Activated CD4-positive, alpha-beta T cell treated with anti-CD3 and anti-CD28 coated beads, Interleukin-2, amount 50 U/mL, for 48 hours (primary cell): ENCODE data around the gene MRPS34.

Experiments
- DNase-seq, 2 experiments: peaks; one replicate each; pipeline ENCODE4 v3.0.0-alpha.2; 2020

MRPS34 gene

GRCh38 chr16:1794221-1794871, 21.4 kb upstream of the MRPS34 start:
- DNase-seq: no peak

- no peak for DNase-seq
Observed at GRCh38 chr16:1793578-1794220, 20.8 kb upstream of the MRPS34 start, which contains the start of gene IGFALS. Gene IGFALS (minus strand): TSS chr16:1793705. CDS start chr16:1793652, 53 bp downstream.

- no peak for DNase-seq
Observed at GRCh38 chr16:1792836-1793577, 20.1 kb upstream of the MRPS34 start.

- DNase-seq: no peak
Observed at GRCh38 chr16:1791943-1792812, 19.2 kb upstream of the MRPS34 start.

GRCh38 chr16:1791256-1791942, 18.5 kb upstream of the MRPS34 start:
- DNase-seq: no peak

- no peak for DNase-seq
Observed at GRCh38 chr16:1790611-1791255, 17.8 kb upstream of the MRPS34 start.

GRCh38 chr16:1790261-1790610, 17.3 kb upstream of the MRPS34 start:
- DNase-seq: no peak

GRCh38 chr16:1789643-1790045, 16.7 kb upstream of the MRPS34 start:
- DNase-seq: no peak

GRCh38 chr16:1788708-1789100, 15.8 kb upstream of the MRPS34 start:
- no peak for DNase-seq

- DNase-seq: no peak
Observed at GRCh38 chr16:1788095-1788707, 15.3 kb upstream of the MRPS34 start.

- no peak for DNase-seq
Observed at GRCh38 chr16:1787322-1788094, 14.6 kb upstream of the MRPS34 start.

- no peak for DNase-seq
Observed at GRCh38 chr16:1787056-1787321, 14.1 kb upstream of the MRPS34 start.

- DNase-seq: no peak
Observed at GRCh38 chr16:1786242-1787055, 13.5 kb upstream of the MRPS34 start.

GRCh38 chr16:1785846-1786170, 12.9 kb upstream of the MRPS34 start:
- DNase-seq: no peak

- DNase-seq: no peak
Observed at GRCh38 chr16:1784977-1785845, 12.3 kb upstream of the MRPS34 start.

- DNase-seq: peak; percentile 98 to 99
Observed at GRCh38 chr16:1782408-1783264, 9.7 kb upstream of the MRPS34 start, which contains the start of the genes NUBP2 and SPSB3. Gene NUBP2 (plus strand): TSS chr16:1782960. CDS start chr16:1783021, 61 bp downstream. Gene SPSB3 (minus strand): TSS chr16:1782571. CDS start chr16:1781483, 1,088 bp downstream.

GRCh38 chr16:1781758-1782407, 8.9 kb upstream of the MRPS34 start:
- peak; percentile 35 to 42 for DNase-seq
